Measurements from ENCODE around the gene SGTA.
"Not testable (repeated sequence)": the region's sequence is repeated elsewhere in the genome, so short reads cannot be mapped to it uniquely, and the experiment has no call there.

SGTA gene

GRCh38 chr19:2798158-2798685, 15.1 kb upstream of the SGTA start:
- no peak overlapping the region for H3K4me3 ChIP-seq (replicated peaks; ENCODE audit: low read depth, low read length)
- DNase-seq (ENCODE audit: low read depth), result no peak
- no peak for TF ChIP-seq CTCF (IDR thresholded peaks at IDR 0.05; ENCODE audit: low read length, missing control alignments)

GRCh38 chr19:2797280-2797679, 14.2 kb upstream of the SGTA start:
- DNase-seq (ENCODE audit: low read depth), result no peak
- TF ChIP-seq CTCF (IDR thresholded peaks at IDR 0.05; ENCODE audit: low read length, missing control alignments), result no peak
- H3K4me3 ChIP-seq (replicated peaks; ENCODE audit: low read depth, low read length), result no peak overlapping the region

- no peak for DNase-seq (ENCODE audit: low read depth)
- no peak overlapping the region for H3K4me3 ChIP-seq (replicated peaks; ENCODE audit: low read depth, low read length)
- TF ChIP-seq CTCF (IDR thresholded peaks at IDR 0.05; ENCODE audit: low read length, missing control alignments), result no peak
These were observed 13.7 kb upstream of the SGTA start for GRCh38 chr19:2796659-2797266.

GRCh38 chr19:2795827-2796658, 13.0 kb upstream of the SGTA start:
- TF ChIP-seq CTCF (IDR thresholded peaks at IDR 0.05; ENCODE audit: low read length, missing control alignments), result no peak
- no peak overlapping the region for H3K4me3 ChIP-seq (replicated peaks; ENCODE audit: low read depth, low read length)
- DNase-seq (ENCODE audit: low read depth), result no peak

GRCh38 chr19:2793577-2793976, 10.5 kb upstream of the SGTA start:
- no peak for TF ChIP-seq CTCF (IDR thresholded peaks at IDR 0.05; ENCODE audit: low read length, missing control alignments)
- DNase-seq (ENCODE audit: low read depth), result no peak
- H3K4me3 ChIP-seq (replicated peaks; ENCODE audit: low read depth, low read length), result no peak overlapping the region

- no peak for DNase-seq (ENCODE audit: low read depth)
- H3K4me3 ChIP-seq (replicated peaks; ENCODE audit: low read depth, low read length), result no peak overlapping the region
- no peak for TF ChIP-seq CTCF (IDR thresholded peaks at IDR 0.05; ENCODE audit: low read length, missing control alignments)
These were observed 10.1 kb upstream of the SGTA start for GRCh38 chr19:2793126-2793525.

- DNase-seq (ENCODE audit: low read depth); H3K4me3 ChIP-seq (replicated peaks; ENCODE audit: low read depth, low read length): not testable (repeated sequence)
These were observed 9.6 kb upstream of the SGTA start for GRCh38 chr19:2792666-2793065.

Measured in fibroblast of pulmonary artery (primary cell).